Hepatocyte (in vitro differentiated cells): ENCODE data around the gene C5AR1. TPM values are rescaled to one million over a fixed set of nuclear protein-coding genes. Genes with fewer than 3 reads are reported as not detected.

Experiments used
- polyA plus RNA-seq: library from polyadenylated mRNA; unstranded; fragments of >200 nt; fragmentation: Nextera tagmentation; extraction: Ambion mirVana; gene quantifications from 2 replicates; pipeline ENCODE4 v1.2.1, GENCODE V29; 2016
- total RNA-seq: library from RNA; depleted of rRNA; stranded (reverse); fragments of >200 nt; gene quantifications from 2 replicates; pipeline ENCODE4 v1.2.3, GENCODE V29; 2014

Gene C5AR1
- total and polyA plus RNA-seq, 2 experiments from 2014 or later = 0.43 to 0.99 TPM

Other genes with a start within 250 kb of the C5AR1 start
- 11.7 and 13.1 TPM in 2 replicates for gene ZC3H4, start 196.1 kb upstream of the C5AR1 start, total RNA-seq
- gene ZC3H4, start 196.1 kb upstream of the C5AR1 start, polyA plus RNA-seq = 4.3 TPM in 2 replicates
- 90.3 and 112 TPM in 2 replicates for gene SAE1, start 179.0 kb upstream of the C5AR1 start, total RNA-seq
- gene SAE1, start 179.0 kb upstream of the C5AR1 start, polyA plus RNA-seq = 97.2 and 98.8 TPM in 2 replicates
- gene BBC3, start 78.7 kb upstream of the C5AR1 start, total RNA-seq = 8.0 and 9.9 TPM in 2 replicates
- gene BBC3, start 78.7 kb upstream of the C5AR1 start, polyA plus RNA-seq = 14.7 and 22.0 TPM in 2 replicates
- gene CCDC9, start 53.3 kb upstream of the C5AR1 start, total RNA-seq = 5.2 and 7.9 TPM in 2 replicates
- gene CCDC9, start 53.3 kb upstream of the C5AR1 start, polyA plus RNA-seq = 13.0 and 19.6 TPM in 2 replicates
- gene INAFM1, start 35.0 kb upstream of the C5AR1 start, total RNA-seq = 1.7 and 1.9 TPM in 2 replicates
- 11.9 and 13.8 TPM in 2 replicates for gene INAFM1, start 35.0 kb upstream of the C5AR1 start, polyA plus RNA-seq
- 0.53 TPM in 1 of 2 replicates, not detected in the other for gene C5AR2, start 22.3 kb downstream of the C5AR1 start, total RNA-seq
- gene C5AR2, start 22.3 kb downstream of the C5AR1 start, polyA plus RNA-seq = 0.24 TPM in 1 of 2 replicates, not detected in the other
- 9.3 and 10.7 TPM in 2 replicates for gene DHX34, start 39.5 kb downstream of the C5AR1 start, total RNA-seq
- 17.6 and 18.2 TPM in 2 replicates for gene DHX34, start 39.5 kb downstream of the C5AR1 start, polyA plus RNA-seq
- gene MEIS3, start 109.7 kb downstream of the C5AR1 start, total RNA-seq = 18.4 and 21.2 TPM in 2 replicates
- gene MEIS3, start 109.7 kb downstream of the C5AR1 start, polyA plus RNA-seq = 40.6 and 47.0 TPM in 2 replicates
- 1.1 and 1.2 TPM in 2 replicates for gene SLC8A2, start 162.0 kb downstream of the C5AR1 start, total RNA-seq
- gene SLC8A2, start 162.0 kb downstream of the C5AR1 start, polyA plus RNA-seq = 0.24 and 0.40 TPM in 2 replicates
- gene KPTN, start 174.4 kb downstream of the C5AR1 start, total RNA-seq = 8.3 and 10.1 TPM in 2 replicates
- gene KPTN, start 174.4 kb downstream of the C5AR1 start, polyA plus RNA-seq = 22.6 and 25.4 TPM in 2 replicates
- 89.8 and 106 TPM in 2 replicates for gene NAPA, start 205.2 kb downstream of the C5AR1 start, total RNA-seq
- gene NAPA, start 205.2 kb downstream of the C5AR1 start, polyA plus RNA-seq = 192 and 229 TPM in 2 replicates